Measurements from ENCODE around the gene KDM8.

KDM8 gene

GRCh38 chr16:27269300-27270150 is 66.2 kb downstream of the KDM8 start:
- no peak for DNase-seq (ENCODE audit: low spot score)

GRCh38 chr16:27270349-27270748 is 67.0 kb downstream of the KDM8 start:
- DNase-seq (ENCODE audit: low spot score) = no peak

All from cerebellar cortex (tissue), 1 donor.